HG03064 (cell line): Measurements from ENCODE around the gene HDAC4.

Experiments
- ATAC-seq: cut with Tn5 transposase; IDR thresholded peaks from one replicate; pipeline ENCODE4 v1.9.1; 2021; ENCODE audit warnings: low read depth; ENCODE audit not compliant: unreplicated experiment

HDAC4 gene

GRCh38 chr2:239300242-239300641 lies 100.6 kb downstream of the HDAC4 start:
- no peak for ATAC-seq

DNA sequence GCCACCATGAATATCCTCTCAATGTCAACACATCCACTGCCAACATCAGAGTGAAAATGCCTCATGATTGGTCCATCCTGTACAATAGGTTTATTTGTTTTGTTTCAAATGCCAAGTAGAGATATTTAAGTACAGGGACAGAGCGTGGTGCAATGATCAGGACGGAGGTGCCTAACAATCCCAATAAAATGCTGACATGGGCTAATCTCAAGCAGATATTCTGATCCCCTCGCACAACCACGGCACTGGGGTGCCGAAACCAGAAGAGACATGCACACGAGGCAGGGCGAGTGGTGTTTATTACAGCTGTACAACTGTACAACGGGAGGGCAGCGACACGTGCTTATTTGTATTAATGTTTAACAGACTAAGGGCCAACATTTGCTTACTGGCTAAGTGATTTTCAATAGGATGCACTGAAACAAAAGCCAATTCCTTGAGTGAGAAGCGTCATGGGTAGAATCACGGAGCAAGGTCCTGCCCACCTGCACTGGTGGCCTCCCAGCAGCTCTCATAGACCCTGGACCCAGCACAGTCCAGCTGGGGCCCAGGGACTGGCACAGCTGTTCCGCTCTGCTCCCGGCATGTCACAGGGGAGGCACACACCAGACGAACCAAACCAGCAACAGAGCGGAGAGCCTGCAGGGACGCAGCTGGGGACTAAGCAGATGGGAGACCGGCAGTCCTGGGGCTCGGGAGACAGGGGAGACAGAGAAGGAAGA lies 101.4 kb downstream of the HDAC4 start:
- ATAC-seq: no peak

GRCh38 chr2:239298116-239298804 lies 102.6 kb downstream of the HDAC4 start:
- no peak for ATAC-seq

- no peak for ATAC-seq
These were observed 103.4 kb downstream of the HDAC4 start for GRCh38 chr2:239297142-239298004.

DNA sequence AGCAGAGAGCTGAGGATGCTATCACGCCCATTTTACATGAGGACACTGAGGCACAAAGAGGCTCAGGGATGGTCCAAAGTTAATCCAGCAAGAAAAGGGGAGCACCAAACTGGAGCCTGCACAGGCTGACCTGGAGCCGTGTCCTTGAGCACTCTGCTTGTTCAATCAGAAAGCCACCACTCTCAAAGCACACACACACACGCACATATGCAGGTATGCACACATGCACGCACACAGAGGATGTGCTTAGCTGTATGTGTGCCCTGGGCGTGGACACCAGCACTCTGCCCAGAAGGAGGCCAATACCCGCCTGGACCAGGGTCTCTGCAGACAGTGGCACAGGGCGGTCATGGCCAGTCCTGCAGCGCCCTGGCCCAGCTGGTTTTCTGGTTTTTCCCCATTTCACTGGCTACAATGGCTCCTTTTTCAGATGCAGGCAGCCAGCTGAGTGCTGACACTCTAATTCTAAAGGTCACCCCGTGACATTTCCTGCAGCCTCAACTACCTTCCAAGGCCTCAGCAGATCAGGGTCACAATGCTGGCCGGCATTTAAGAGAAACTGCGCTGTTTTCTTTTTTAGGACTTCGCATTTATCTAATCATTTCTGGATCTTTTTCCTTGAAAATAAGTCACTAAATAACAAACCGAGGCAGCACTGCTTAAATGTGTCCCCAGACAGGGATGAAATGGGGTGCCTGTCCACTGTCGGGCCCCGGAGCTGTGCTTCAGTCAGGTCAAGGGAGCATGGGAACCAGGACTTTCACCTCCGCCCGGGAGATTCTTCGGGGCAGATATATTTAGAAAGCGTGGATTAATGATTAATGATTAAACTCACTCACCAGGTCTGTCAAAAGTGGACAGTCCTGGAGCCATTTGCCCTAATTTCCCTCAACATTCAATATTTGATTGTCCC lies 104.5 kb downstream of the HDAC4 start:
- no peak for ATAC-seq

- ATAC-seq: no peak
These were observed 105.3 kb downstream of the HDAC4 start for GRCh38 chr2:239295377-239296019.

DNA sequence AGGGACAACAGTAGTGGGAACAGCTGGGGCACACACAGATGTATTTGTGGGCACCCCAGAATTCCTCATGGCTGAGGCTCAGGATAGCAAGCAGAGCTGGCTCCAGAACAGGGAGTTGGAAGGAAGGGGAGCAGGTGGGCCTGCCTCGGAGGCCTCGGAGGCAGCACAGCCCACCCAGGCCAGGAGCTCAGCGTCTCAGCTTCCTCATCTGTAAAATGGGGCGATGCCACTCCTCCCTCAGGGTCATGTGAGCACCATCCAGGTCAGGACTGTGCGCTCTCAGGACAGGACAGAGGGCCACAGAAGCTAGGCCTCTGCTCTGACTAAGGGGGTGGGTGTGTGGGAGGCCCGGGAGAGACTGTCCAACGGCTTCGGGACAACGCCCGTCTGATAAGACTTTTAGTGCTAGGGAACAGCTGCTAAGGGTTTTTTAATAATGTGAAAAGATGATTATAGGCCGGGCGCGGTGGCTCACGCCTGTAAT lies 106.2 kb downstream of the HDAC4 start:
- ATAC-seq: no peak

DNA sequence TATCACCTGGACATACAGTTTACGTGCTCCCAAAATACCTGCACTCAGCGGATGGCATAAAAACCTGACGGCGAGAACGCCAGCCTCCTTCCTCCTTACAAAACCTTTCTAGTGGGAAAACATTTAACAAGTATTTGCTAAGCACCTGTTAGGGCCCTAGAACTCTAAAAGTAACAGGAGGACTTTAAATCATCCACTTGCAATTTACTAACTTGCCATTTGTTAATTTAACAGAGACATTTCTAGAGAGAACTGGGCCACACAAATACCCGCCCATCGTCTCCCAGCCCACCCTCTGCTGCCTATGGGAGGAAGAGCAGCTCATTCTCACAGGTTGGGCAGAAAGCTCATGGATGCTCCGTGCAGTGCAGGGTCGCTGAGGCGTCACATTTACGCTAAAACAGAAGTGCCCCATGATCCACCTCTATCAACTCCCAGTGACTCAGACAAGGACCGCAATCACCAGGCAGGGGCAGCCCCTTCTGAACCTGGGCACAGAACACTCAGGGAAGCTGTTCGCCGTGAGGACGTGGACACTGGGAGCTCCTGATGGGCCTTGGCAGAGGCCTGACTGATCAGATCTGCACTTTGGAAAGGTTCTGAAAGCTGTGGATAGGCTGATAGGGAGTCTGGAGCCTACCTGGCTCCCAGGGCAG lies 106.9 kb downstream of the HDAC4 start:
- no peak for ATAC-seq

DNA sequence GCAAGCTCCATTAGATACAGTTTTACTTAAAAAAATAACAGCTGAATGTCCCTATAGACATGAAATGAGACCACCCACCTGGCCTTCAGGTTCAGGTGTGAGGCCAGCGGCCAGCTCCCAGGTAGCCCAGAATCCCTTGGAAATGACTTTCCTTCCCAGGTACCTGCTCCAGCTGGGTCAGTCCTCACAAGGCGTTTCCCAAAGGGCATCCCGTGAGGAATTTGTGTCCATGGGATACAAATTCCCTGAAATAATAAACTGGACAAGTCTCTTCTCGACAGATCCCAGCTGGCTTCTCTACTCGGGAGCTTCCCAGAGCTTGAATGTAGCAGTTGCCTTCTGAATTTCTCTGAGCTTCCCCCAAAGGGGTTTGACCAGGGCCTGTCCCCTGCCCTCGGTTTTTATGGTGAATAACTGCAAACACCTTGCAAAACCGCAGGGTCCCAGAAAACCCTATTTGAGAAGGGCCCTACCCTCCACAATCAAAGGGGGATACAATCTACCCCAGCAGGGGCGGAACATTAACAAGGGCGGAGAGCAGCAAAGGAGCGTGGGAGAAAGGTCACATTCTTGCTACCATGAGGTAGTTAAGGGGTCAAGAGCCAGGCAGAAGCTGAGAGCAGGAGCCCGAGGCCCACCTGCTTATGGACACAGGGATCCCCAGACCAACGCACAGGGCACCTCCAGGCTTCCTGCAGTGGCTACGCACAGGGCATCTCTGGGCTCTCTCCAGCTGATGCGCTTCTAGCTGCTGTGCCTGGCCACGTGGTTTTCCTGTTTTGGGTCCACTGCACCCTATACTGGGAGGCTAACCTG lies 107.7 kb downstream of the HDAC4 start:
- no peak for ATAC-seq

- no peak for ATAC-seq
These were observed 108.3 kb downstream of the HDAC4 start for GRCh38 chr2:239292531-239292930.

DNA sequence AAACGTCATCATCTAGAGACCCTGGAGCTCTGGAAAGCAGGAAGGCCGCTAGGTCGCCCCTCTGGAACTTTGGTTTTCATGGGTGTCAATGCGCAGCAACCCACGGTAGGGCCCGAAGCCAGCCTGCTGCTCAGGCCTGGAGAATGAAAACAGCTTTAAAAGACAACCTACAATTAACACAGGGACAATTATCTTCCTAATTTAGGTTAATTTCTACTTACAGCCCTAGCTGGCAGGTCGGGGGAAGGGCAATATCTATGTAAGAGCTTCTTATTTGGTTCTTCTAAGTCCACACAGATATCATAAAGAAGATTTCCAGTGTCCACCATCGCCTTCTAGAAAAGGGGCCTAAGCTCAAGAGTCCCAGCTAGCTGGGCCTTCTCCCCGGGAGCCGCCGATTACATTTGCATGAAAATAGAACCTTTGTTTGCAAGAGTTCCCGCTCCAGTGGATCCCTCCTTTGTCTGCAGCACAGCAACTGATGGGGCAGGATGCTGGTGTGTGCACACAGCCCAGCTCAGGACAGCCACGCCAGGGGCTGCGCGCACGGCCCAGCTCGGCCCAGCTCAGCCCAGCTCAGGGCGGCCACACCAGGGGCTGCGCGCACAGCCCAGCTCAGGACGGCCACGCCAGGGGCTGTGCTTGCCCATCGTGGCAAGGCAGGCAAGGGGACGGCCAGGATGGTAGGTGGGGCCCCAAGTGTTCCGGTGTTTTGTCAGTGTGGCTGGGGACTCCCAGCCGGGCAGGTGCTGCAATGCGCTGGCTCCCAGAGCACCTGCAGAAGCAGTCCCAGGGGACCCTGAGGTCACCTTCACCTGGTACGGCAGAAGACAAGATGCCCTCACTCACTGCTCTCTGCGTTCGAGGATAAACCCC lies 109.1 kb downstream of the HDAC4 start:
- no peak for ATAC-seq

DNA sequence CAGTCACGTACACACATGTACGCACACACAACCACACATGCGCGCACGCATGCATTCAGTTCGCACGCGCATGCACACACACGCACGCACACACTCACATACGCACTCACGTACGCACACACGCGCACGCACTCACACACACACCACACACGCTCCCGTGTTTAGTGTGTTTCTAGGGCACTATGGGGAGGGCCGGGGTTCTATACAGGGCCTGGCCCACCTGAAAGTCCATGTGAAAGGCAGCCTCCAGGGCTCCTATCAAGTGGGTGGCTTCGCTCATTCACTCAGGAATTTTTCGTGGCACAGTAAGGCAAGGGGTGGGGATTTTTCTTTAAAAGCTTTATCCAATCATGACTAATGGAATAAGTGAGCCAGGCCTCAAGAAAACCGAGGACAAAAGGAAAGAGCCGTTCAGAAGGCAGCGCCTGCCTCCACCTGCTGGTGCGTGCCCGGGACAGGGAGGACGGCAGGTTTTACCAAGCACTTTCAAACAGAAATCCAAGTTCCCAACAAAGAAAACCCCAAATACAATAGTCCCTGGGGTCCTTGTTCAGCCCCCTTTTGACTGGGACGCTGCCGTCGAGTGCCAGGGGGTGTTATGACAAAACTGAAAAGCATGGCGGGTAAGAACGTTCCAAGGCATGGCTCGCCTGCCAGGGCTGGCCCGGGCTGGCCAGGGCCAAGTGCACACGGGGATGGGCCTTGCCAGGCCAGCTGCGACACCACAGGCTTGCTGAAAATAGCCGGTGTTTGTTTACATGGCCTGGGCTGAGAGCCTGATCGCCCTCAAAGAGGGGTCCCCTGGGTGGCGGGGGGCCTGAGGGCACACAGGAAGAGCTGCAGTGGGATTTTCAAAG lies 110.0 kb downstream of the HDAC4 start:
- ATAC-seq: no peak

DNA sequence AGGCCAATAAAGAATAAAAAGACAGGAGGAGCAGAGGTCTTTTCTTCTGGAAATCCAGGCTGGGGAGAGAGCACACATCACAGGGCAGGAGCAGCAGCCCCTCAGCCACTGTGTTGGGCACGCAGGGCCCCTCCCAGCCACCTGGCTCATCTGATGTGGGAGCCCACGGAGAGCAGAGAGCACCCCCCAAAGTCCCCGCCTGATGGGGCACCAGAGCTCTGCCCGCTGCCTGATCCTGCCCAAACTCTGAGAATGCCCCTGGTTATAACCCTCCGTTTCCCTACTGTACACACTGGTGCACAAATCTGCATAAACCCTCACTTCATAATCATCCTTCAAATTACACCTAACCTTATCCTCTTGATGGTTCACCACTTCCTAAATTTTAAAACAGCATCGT lies 111.3 kb downstream of the HDAC4 start:
- ATAC-seq: no peak

GRCh38 chr2:239288951-239289511 lies 111.8 kb downstream of the HDAC4 start:
- ATAC-seq: peak; percentile 68

DNA sequence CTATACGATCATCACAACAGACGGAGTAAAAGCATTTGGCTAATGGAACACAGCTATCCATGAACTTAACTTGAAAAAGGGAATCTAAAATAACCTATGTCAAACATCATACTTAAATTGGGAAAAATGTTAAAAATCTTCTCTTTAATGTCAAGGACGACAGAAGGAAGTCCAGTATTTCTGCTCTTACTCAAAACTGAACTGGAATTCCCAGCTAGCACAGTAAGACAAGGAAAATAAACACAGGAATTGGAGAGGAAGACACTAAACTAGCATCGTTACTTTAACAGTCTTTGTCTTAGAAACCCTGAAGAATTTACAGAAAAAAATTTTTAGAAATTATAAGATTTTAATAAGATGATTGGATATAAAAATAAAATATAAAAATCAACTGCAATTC lies 112.6 kb downstream of the HDAC4 start:
- no peak for ATAC-seq

GRCh38 chr2:239287461-239287860 lies 113.4 kb downstream of the HDAC4 start:
- ATAC-seq: no peak
